HepG2 (cell line): ENCODE data around the gene TRAPPC3. TPM values are rescaled to one million over a fixed set of nuclear protein-coding genes. Genes with fewer than 3 reads are reported as not detected.
A peak's percentile ranks its signal among the peaks of the same experiment; 100 is the strongest.

ENCODE experiments used
- FUBP1 ChIP-seq: sonication (generic); formaldehyde crosslinking; IDR thresholded peaks from 2 replicates; pipeline ENCODE4 v1.5.1; 2020; ENCODE audit warnings: missing genetic modification reagents, mild to moderate bottlenecking, borderline replicate concordance
- IKZF1 ChIP-seq: fragments of 450-650 bp; IDR thresholded peaks from 2 replicates; pipeline ENCODE4 v1.7.1; 2016
- PATZ1 ChIP-seq: sonication (generic); formaldehyde crosslinking; IDR thresholded peaks from 2 replicates; pipeline ENCODE4 v1.4.0; 2020; ENCODE audit warnings: missing genetic modification reagents
- PBX2 ChIP-seq: IDR thresholded peaks from 2 replicates; pipeline ENCODE4 v1.6.1; 2016; ENCODE audit warnings: control low read depth
- PLRG1 ChIP-seq: fragments of 450-650 bp; conservative IDR thresholded peaks from 2 replicates; pipeline ENCODE4 v1.6.1; 2016
- RARA ChIP-seq: IDR thresholded peaks from 2 replicates; pipeline ENCODE4 v1.6.1; 2016; ENCODE audit warnings: missing genetic modification reagents, missing compliant biosample characterization
- TEAD3 ChIP-seq: optimal IDR thresholded peaks from 2 replicates; pipeline ENCODE3; 2016; ENCODE audit warnings: borderline replicate concordance
- THAP11 ChIP-seq: IDR thresholded peaks from 2 replicates; pipeline ENCODE4 v1.6.1; 2016; ENCODE audit warnings: missing biosample characterization, missing genetic modification reagents
- ZBTB14 ChIP-seq: sonication (generic); formaldehyde crosslinking; IDR thresholded peaks from 2 replicates; pipeline ENCODE4 v1.4.0; 2020; ENCODE audit warnings: missing genetic modification reagents
- ZNF275 ChIP-seq: sonication (generic); formaldehyde crosslinking; IDR thresholded peaks from 2 replicates; pipeline ENCODE4 v1.8.0; 2022; ENCODE audit warnings: missing genetic modification reagents, mild to moderate bottlenecking, inconsistent platforms, borderline replicate concordance
- ZNF383 ChIP-seq: sonication (generic); formaldehyde crosslinking; IDR thresholded peaks from 2 replicates; pipeline ENCODE4 v1.4.0; 2020; ENCODE audit warnings: missing genetic modification reagents, mild to moderate bottlenecking, borderline replicate concordance
- ZNF580 ChIP-seq: IDR thresholded peaks from 2 replicates; pipeline ENCODE4 v1.6.1; 2016; ENCODE audit warnings: low read depth, borderline replicate concordance
- ZNF616 ChIP-seq: sonication (generic); formaldehyde crosslinking; IDR thresholded peaks from 2 replicates; pipeline ENCODE4 v1.5.0; 2020; ENCODE audit warnings: low read depth, mild to moderate bottlenecking, missing genetic modification reagents
- ZNF646 ChIP-seq: sonication (generic); formaldehyde crosslinking; IDR thresholded peaks from 2 replicates; pipeline ENCODE4 v1.9.0; 2021; ENCODE audit warnings: mild to moderate bottlenecking, missing genetic modification reagents
- polyA plus RNA-seq, 8 experiments: library from polyadenylated mRNA; depleted of rRNA in 3 of 8; stranded (reverse) in 7 of 8; unstranded in 1 of 8; fragments of >200 nt; fragmentation: Illumina TruSeq in 4 of 8; extraction: Trizol in 4 of 8; gene quantifications; 2 replicates each; pipeline versions ENCODE4 v1.2.1 to v1.2.3, GENCODE V29; 2011 to 2016; ENCODE audit warnings: low read depth in 4 of 8, missing spikeins in 1 of 8, mixed read lengths in 1 of 8; ENCODE audit not compliant: insufficient read depth in 1 of 8
- total RNA-seq, 5 experiments: library from RNA; depleted of rRNA; stranded (reverse); fragments of >200 nt; fragmentation: Illumina TruSeq; extraction: Trizol; gene quantifications; 2 replicates each; pipeline ENCODE4 v1.2.3, GENCODE V29; 2016; ENCODE audit warnings: low read depth in 1 of 5

The TRAPPC3 gene
- total and polyA plus RNA-seq, 2 of the 13 experiments (the other 11 are each of a cell fraction or from before 2014, with no cell fraction given), result 53.7 to 62.4 TPM

- TF ChIP-seq ZNF616 (no peak), ZBTB14 (CRISPR knock-in tag) (no peak), IKZF1 (no peak), ZNF580 (peak; percentile 87; the same call in 1 of the 2 replicates), PATZ1 (CRISPR knock-in tag) (peak; percentile 23; the same call in 1 of the 2 replicates), PLRG1 (no peak), PBX2 (no peak), TEAD3 (no peak), ZNF275 (no peak), THAP11 (CRISPR knock-in tag) (peak; percentile 59), ZNF383 (CRISPR knock-in tag) (no peak), ZNF646 (CRISPR knock-in tag) (no peak), FUBP1 (no peak), RARA (no peak)
These were observed 49.5 kb downstream of the TRAPPC3 start (continued) for GRCh38 chr1:36099681-36100341.
